ENCODE data around the gene EIF3I.

Gene EIF3I

DNA sequence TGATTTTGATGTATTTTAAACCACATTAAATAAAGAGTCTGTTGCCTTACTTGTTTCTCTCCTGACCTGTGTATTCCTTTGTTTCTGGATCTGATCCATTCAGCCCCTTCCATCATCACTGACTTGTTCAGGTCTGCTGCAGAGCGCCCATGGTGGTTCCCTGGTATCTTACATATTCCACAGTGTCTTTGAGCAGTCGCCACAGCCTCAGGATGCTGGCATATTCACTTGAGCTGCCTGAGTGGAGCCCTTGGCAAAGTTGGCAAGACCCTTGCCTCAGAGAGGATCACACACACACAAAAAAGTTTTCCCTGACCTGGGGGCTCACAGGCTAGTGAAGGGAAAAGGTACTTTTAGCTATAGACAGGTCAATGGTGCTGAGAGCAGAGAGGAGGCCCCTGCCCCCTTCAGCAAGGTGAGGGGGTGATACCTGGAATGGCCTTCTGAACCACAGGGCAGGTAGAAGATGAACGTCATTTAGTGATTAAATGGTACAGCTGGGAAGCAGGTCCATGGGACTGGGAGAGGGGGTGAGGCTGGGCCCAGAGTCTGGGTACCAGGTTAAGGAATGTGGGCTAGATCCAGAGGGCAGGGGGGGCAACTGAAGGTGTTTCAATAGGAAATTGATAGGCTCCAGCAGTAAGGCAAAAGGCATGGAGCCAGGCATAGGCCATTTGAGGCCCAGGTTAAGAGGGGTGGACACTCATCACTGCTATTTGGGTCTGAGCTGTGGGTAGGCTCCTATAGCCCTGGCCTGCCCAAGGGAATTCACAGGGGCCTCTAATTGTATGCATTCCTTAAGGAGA lies 23.8 kb upstream of the EIF3I start:
- no peak for DNase-seq (ENCODE audit: low read depth)

GRCh38 chr1:32199043-32199716 lies 23.0 kb upstream of the EIF3I start:
- no peak for DNase-seq (ENCODE audit: low read depth)

DNA sequence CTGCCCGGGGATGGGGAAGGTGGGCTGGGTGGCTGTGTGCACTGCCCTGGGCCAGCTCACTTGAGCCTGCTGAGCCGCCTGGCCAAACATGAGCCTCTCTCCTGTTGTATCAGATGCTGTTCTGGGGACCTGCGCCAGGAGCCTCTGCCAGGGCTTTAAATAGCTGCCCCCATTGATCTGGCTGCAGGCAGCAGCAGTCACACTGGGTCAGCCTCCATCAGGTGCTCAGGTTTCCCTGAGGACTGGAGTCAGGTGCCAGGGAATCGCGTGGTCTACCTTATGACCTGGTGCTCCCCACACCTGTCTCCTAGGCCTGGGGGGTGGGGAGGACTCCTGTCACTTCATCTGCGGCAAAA lies 22.5 kb upstream of the EIF3I start:
- DNase-seq (ENCODE audit: low read depth), result no peak

DNA sequence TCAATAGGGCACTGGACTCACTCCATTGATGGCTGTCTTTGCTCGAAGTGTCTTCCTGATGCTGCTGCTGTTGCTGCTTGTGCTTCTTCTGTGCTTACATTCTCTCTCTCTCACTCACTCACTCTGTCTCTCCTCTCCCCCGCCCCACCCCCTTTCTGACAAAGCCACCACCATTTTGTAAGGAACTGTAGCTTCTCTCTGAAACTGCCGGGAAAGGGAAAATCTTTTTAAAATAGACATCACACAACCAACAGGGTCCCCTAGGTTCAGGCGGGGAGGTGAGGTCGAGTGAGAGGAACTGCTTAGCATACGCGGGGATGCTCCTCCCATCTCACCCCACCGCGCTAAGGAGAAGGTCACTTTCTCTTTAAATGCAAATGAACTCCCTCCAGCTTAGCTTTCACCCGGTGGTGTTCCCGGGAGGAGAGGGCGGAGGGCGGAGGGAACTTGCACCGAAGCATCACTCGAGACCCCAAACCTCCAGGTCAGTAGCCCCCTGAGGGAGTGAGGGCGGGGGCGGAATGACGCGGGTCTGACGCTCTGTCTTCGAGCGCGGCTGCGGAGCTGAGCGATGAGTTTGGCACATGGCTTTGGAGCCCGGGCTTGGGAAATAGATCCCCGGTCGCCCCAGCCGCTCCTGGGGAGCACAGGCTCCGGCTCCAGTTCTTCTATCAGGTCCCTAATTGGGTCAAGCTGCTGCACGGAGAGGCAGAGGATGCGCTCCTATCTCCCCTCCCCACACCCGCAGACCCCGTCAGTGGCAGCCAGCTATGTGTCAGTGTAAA lies 21.8 kb upstream of the EIF3I start, which contains the start of gene CCDC28B:
Gene CCDC28B, plus strand, starts transcription at position 370 of the 785 bp plus-strand sequence. CDS start 1,341 bp downstream, outside the sequence.
- DNase-seq (ENCODE audit: low read depth), result peak; percentile 21

GRCh38 chr1:32201011-32201855 lies 21.0 kb upstream of the EIF3I start:
- peak; percentile 69 for DNase-seq (ENCODE audit: low read depth)

DNA sequence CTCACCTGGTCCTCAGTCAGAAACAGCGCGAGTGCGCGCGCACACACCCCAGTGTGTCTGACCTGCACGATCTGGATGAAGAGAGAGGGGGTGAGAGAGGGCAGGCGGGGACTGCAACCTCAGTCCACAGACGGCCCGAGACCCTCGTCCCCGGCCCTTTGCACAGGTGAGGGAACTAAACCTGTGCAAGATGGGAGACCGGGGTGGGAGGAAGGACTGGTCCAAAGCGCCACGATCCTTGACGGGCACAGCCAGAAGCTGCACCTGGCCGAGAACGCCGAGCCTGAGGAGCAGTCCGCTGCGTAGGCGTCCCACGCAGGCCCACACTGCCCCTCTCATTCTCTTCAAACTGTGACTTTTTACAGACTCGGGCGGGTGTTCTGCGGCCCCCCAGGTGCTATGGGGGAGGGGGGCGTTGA lies 17.3 kb upstream of the EIF3I start:
- no peak for DNase-seq (ENCODE audit: low read depth)

DNA sequence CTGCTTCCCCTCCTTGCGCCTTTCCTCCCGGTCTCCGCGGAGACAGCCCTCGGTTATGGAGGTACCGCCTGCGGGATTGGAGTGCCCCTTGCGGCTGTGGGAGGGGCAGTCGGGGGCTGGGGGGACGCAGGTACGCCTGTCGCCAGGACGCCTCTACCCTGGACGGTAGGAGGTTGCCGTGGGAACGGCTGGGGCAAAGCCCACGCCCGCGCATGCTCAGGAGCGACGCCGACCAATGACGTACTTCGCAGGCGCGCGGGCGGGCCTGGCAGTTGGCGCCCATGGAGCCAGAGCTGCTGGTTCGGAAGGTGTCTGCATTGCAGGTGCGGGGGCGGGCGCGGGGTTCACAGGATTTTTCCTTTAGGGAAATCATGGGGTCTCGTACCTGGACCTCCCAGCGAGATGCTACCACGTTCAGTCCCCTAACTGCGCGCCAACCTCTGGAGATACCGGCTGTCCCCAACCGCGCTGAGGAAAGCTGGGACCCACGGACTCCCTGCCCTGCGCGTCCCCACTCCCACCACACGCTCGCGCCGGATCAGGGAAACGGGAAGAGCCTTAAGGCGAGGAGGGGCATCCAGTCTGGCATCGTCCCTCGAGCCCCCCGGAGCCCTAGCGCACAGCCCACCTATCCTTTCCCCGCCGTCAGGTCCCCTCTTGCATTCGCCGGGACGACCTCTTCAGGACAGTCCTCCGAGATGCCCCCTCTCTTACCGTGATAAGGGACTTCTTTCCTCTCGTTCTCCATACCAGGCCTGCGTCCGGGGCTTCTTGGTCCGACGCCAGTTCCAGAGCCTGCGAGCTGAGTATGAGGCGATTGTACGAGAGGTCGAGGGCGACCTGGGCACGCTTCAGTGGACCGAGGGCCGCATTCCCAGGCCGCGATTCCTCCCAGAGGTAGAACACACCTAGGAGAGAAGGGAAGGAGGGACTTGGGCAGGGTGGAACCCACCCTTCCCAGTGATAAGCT lies 16.5 kb upstream of the EIF3I start, which contains the start of gene IQCC:
Gene IQCC, plus strand, starts transcription at position 271 of the 970 bp plus-strand sequence. Its CDS starts 11 bp downstream, at position 282.
- DNase-seq (ENCODE audit: low read depth), result peak; percentile 71

- DNase-seq (ENCODE audit: low read depth), result no peak
Measured at GRCh38 chr1:32208469-32208868, 13.7 kb upstream of the EIF3I start.

GRCh38 chr1:32208891-32209328 lies 13.3 kb upstream of the EIF3I start, which contains the start of gene DCDC2B:
DCDC2B (plus strand) TSS chr1:32209089; CDS start chr1:32209094, 5 bp downstream.
- no peak for DNase-seq (ENCODE audit: low read depth)

GRCh38 chr1:32215629-32216480 lies 6.4 kb upstream of the EIF3I start:
- peak; percentile 37 for DNase-seq (ENCODE audit: low read depth)

- no peak for DNase-seq (ENCODE audit: low read depth)
Measured at GRCh38 chr1:32216566-32216965, 5.6 kb upstream of the EIF3I start.

DNA sequence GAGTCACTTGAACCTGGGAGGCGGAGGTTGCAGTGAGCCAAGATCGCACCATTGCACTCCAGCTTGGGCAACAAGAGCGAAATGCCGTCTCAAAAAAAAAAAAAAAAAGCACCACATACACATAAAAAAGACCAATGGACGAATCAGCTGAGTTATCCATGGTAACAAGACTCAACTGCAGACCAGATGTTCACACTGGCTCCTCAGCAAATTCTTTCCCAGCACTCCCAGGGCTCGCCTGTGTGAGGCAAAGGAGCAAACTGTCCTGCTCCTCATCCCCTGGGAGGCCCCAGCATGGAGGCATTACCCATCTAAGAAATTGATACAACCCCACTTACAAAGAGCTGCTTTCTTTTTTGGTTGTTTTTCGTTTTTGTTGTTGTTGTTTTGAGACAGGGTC lies 3.2 kb upstream of the EIF3I start:
- no peak for DNase-seq (ENCODE audit: low read depth)

DNA sequence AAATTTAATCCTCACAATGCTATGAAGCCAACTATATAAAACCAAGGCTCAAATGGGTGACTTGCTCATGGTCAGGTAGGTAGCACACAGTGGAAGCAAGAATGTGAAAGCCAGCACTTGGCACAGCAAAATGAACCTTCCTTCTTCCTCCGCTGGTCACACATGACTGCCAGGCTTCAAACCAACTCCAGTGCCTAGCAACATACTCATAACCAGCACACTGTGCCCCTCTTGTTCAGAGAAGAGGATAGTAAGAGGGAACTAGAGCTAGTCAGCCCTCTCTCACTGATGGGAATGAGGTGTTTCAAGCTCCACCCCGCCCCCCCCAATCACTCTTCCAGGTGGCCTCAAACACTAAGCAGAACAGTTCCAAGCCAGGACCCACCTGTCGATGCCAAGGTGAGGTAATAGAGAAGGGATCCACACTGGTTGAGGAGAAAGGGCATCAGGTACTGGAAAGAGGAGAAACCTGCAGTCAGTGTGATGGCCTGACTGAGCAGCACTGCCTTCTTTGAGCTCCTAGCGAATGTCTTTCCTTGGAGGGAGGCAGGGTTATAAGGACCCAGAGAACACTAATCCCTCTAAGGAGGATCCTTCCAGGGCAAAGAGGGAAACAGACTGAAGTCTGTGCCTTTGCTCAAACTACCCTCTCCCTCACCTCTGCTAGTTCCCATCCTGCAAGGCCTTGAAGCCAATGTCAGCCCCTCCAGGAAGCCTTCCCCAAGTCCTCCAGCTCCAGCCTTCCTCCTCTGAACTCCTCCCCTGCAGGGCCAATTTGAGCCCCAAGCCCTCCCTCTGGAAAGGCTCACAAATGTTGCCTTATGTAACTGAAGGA lies 1.2 kb upstream of the EIF3I start:
- DNase-seq (ENCODE audit: low read depth), result no peak

GRCh38 chr1:32221581-32221979 lies 627 bp upstream of the EIF3I start:
- DNase-seq (ENCODE audit: low read depth), result no peak

DNA sequence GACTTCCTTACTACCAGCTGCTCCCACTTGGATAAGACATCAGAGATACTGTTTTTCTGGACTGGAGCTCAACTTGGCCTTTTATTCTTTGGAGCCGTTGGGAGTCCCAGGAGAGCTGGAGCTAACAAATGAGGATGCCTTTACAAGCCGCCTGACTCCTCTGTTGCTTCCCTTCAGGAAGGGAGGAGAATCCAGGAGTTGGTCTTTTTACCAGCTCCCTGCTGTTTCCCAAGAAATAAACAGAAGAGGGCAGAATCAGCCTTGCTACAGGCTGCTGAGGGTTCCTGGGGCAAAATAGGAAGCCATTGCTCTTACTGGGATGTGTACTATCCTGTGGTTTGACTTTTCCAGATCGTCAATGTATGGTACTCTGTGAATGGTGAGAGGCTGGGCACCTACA lies 1.5 kb downstream of the EIF3I start:
- DNase-seq (ENCODE audit: low read depth), result no peak

- no peak for DNase-seq (ENCODE audit: low read depth)
Measured at GRCh38 chr1:32224285-32224684, 2.1 kb downstream of the EIF3I start.

DNA sequence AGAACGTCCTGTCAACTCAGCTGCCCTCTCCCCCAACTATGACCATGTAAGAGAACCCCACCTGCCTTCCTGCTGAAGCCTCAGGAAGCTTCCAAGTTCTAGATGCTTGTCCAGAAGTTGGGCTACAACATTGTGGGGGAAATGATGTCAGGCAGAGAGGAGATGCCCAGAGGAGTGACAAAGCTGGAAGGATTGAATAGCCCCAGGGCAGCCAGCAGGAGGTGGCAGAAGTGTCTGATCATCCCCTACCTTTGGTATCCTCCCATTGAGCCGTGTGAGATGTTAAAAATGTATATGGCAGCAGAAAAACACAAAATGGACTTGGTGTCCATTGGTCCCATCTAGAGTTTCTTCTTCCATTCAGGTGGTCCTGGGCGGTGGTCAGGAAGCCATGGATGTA lies 6.6 kb downstream of the EIF3I start:
- no peak for DNase-seq (ENCODE audit: low read depth)

DNA sequence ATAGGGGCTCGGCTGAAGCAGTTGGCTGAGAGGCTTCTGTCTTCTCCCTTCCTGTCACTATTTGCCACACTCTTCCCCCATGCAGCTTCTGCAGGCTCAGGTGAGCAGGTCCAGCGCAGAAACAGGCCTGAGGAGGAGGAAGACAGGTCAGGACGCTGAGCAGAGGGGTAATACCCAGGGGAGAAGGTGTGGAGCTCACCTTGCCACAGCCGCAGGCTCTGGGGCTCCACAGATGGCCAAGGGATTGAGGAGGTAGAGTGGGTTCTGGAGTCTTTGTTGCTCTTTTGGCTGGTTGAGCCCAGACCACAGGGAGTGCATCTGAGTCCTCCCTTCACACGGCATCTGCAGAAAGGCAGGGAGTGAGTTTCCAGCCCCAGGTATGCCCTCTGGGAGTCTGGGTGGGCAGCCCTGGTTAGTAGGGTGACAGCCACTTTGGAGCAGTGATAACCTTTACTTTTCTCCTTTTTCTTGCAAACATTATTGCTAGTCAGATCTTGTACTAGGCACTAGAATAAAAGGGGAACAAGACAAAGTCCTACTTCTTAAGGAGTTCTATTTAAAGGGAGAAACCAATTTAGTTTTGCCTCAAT lies 9.7 kb downstream of the EIF3I start:
- no peak for DNase-seq (ENCODE audit: low read depth)
